Measurements from ENCODE around the gene LRRC59. TPM values are rescaled to one million over a fixed set of nuclear protein-coding genes. Genes with fewer than 3 reads are reported as not detected.

The LRRC59 gene
- total and polyA plus RNA-seq, 7 donors: 15.9 to 122 (median 48.0) TPM

DNA sequence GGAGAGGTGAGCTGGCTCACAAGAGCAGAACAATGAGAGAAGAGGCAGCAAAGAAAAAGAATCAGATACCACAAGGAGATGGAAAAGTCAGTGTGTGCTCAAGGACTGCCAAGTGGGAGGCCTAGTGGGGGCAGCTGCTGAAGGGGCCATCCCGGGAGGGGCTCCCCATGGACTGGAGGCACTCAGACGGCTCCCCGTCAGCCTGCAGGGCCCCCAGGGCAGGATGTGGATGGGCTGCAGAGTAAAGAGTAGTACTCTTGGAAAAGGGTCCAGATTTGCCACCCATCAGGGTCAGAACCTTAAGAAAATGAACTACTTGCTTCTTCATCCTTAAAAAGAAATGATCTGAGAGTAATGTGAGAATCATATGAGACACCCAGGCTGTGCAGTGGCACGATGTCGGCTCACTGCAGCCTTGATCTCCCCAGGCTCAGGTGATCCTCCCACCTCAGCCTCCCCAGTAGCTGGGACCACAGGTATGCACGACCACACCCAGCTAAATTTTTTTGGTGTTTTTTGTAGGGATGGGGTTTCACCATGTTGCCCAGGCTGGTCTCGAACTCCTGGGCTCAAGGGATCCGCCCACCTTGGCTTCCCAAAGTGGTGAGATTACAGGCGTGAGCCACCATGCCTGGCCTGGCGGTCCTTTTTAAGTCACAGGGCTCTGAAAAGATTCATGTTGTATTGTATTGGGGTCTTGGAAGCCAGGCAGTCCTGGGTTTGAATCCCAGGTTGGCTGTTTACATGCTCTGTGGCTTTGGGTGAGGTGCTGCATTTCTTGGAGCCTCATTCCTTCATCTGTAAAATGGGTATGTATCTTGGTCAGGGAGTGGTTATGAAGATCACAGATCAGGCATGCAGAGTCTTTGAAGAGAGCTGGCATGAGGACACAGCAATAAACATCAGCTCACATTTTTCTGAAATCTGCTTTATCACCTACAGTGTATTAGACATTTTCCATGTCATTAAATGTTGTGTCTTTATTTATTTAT is 43.8 kb upstream of the LRRC59 start:
- intact Hi-C loops (cut with DNase I): no loop called here
- Histone ChIP-seq H3K36me3 (ENCODE audit: insufficient read depth in 1 of 2, low read depth in 1 of 2) (no peaks in the 10 kb centered on the region), H3K9me3 (no peaks in the 10 kb centered on the region), H3K27me3 (ENCODE audit: insufficient read depth in 3 of 3, low read length in 2 of 3) (no peaks in the 10 kb centered on the region), H3K4me1 (peaks cover 28% of the 10 kb centered on the region), H3K27ac (peak overlapping the region; percentile 63), H3K4me3 (no peak overlapping the region)
- WGBS, 3 donors: 62 to 73% (median 71%) methylated on average over 10 of the region's 10 CpGs
- TF ChIP-seq, protein P1, sequence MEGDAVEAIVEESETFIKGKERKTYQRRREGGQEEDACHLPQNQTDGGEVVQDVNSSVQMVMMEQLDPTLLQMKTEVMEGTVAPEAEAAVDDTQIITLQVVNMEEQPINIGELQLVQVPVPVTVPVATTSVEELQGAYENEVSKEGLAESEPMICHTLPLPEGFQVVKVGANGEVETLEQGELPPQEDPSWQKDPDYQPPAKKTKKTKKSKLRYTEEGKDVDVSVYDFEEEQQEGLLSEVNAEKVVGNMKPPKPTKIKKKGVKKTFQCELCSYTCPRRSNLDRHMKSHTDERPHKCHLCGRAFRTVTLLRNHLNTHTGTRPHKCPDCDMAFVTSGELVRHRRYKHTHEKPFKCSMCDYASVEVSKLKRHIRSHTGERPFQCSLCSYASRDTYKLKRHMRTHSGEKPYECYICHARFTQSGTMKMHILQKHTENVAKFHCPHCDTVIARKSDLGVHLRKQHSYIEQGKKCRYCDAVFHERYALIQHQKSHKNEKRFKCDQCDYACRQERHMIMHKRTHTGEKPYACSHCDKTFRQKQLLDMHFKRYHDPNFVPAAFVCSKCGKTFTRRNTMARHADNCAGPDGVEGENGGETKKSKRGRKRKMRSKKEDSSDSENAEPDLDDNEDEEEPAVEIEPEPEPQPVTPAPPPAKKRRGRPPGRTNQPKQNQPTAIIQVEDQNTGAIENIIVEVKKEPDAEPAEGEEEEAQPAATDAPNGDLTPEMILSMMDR (IDR thresholded peaks at IDR 0.05): no peak
- DNase-seq (no peak), ATAC-seq (no peak)

DNA sequence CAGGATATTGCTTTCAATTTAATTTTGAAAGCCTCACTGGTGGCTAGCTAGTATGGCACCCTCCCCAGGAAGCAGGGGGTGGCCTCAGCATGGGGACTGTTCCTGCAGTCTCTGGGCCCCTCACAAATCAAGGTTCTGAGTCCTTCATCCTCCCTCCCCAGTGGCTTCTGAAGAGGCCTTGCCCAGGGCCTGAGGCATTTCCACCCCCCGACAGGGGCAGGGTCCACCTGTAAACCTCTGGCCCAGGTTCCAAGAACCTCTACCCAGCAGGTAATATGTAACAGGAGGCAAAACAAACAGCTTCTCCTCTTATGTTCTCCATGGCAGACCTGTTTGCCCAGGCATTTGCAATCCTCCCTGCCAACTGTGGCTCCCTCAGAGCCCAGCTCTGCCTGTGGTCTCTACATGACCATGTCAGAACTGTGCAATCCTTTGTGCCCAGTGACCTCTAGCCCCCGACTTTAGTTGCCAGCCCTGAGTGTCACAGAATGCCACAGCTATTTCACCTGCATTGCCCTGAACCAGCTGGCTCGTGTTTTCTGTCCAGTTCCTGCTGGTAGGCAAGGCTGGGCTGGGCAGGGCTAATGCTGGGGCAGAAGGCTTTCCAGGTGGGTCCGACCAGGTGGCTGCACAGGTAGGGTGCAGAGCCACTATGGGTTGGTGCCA is 43.0 kb upstream of the LRRC59 start:
- Histone ChIP-seq H3K4me3 (no peak overlapping the region), H3K36me3 (ENCODE audit: insufficient read depth in 1 of 2, low read depth in 1 of 2) (peaks cover 0 to 5% of the 10 kb centered on the region in 2 donors), H3K4me1 (peaks cover 22% of the 10 kb centered on the region), H3K9me3 (no peaks in the 10 kb centered on the region), H3K27ac (peak overlapping the region; percentile 63), H3K27me3 (ENCODE audit: insufficient read depth in 3 of 3, low read length in 2 of 3) (no peaks in the 10 kb centered on the region)
- DNase-seq: no peak
- TF ChIP-seq, protein P1 (IDR thresholded peaks at IDR 0.05): no peak
- ATAC-seq: peak in 3 of 4 donors; percentile 61 to 64 (median 64)
- intact Hi-C loops (cut with DNase I): no loop called here
- 35 to 43% (median 37%) methylated on average over 4 of the region's 4 CpGs for WGBS, 3 donors

DNA sequence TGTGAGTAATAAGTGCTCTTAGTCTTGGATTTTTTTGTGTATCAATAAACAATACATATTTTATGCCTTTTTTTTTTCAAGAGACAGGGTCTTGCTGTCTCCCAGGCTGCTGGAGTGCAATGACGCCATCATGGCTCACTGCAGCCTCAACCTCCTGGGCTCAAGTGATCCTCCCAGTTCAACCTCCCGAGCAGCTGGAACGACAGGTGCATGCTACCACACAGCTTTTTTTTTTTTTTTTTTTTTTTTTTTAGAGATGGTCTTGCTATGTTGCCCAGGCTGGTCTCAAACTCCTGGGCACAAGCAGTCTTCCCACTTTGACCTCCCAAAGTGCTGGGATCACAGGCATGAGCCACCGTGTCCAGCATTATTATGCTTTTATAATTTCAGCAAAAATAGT is 41.7 kb upstream of the LRRC59 start:
- WGBS, 3 donors: 53 to 88% (median 64%) methylated on average over 4 of the region's 4 CpGs
- TF ChIP-seq, protein P1 (IDR thresholded peaks at IDR 0.05): no peak
- DNase-seq: no peak
- H3K4me3 ChIP-seq: no peak overlapping the region
- peaks cover 0 to 5% of the 10 kb centered on the region in 2 donors for H3K36me3 ChIP-seq (ENCODE audit: insufficient read depth in 1 of 2, low read depth in 1 of 2)
- no peak for ATAC-seq
- intact Hi-C loops (cut with DNase I): no loop called here
- no peaks in the 10 kb centered on the region for H3K27me3 ChIP-seq (ENCODE audit: insufficient read depth in 3 of 3, low read length in 2 of 3)
- no peaks in the 10 kb centered on the region for H3K9me3 ChIP-seq
- peaks cover 19% of the 10 kb centered on the region for H3K4me1 ChIP-seq
- no peak overlapping the region for H3K27ac ChIP-seq

DNA sequence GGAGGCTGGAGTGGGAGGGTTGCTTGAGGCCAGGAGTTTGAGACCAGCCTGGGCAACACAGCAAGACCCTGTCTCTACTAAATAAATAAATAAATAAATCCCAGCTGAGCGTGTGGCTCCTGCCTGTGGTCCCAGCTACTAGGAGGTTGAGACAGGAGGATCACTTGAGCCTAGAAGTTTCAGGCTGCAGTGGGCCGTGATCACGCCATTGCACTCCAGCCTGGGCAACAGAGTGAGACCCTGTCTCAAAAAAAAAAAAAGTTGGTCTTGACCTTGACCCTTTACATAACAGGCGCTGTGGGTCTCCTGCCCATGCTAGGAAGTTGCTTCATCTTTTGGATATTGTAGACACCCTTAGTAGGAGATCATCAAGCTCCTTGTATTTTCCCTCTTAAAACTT is 40.1 kb upstream of the LRRC59 start:
- H3K9me3 ChIP-seq: no peaks in the 10 kb centered on the region
- peaks cover 0 to 5% of the 10 kb centered on the region in 2 donors for H3K36me3 ChIP-seq (ENCODE audit: insufficient read depth in 1 of 2, low read depth in 1 of 2)
- H3K27ac ChIP-seq: no peak overlapping the region
- ATAC-seq (no peak), DNase-seq (no peak)
- WGBS, 3 donors: 98% methylated on average over 4 of the region's 4 CpGs
- TF ChIP-seq, protein P1 (IDR thresholded peaks at IDR 0.05): no peak
- no peaks in the 10 kb centered on the region for H3K27me3 ChIP-seq (ENCODE audit: insufficient read depth in 3 of 3, low read length in 2 of 3)
- intact Hi-C loops (cut with DNase I): no loop called here
- H3K4me3 ChIP-seq: no peak overlapping the region
- H3K4me1 ChIP-seq: peaks cover 21% of the 10 kb centered on the region
